Prostate gland (tissue), 2 donors: ENCODE data around the gene SEC14L6.
"Not testable (repeated sequence)": the region's sequence is repeated elsewhere in the genome, so short reads cannot be mapped to it uniquely, and the experiment has no call there.

Experiments used
- POLR2A ChIP-seq: fragments of 450-650 bp; IDR thresholded peaks from one replicate; pipeline ENCODE4 v1.6.1; 2016; ENCODE audit warnings: antibody characterized with exemption, mild to moderate bottlenecking
- POLR2AphosphoS5 ChIP-seq: sonication (generic); formaldehyde crosslinking; IDR thresholded peaks from one replicate; pipeline ENCODE4 v1.6.1; 2017; ENCODE audit warnings: antibody characterized with exemption
- TF ChIP-seq, protein P1 (sequence below), 4 experiments: fragments of 200-600 bp in 2 of 4; fragments of 450-650 bp in 2 of 4; sonication (generic) in 2 of 4; IDR thresholded peaks; 1 replicate in 3 of 4; 2 replicates in 1 of 4; pipeline ENCODE4 v1.5.1; 2016 to 2019; ENCODE audit warnings: antibody characterized with exemption in 4 of 4, mild to moderate bottlenecking in 2 of 4, moderate library complexity in 2 of 4

DNA sequence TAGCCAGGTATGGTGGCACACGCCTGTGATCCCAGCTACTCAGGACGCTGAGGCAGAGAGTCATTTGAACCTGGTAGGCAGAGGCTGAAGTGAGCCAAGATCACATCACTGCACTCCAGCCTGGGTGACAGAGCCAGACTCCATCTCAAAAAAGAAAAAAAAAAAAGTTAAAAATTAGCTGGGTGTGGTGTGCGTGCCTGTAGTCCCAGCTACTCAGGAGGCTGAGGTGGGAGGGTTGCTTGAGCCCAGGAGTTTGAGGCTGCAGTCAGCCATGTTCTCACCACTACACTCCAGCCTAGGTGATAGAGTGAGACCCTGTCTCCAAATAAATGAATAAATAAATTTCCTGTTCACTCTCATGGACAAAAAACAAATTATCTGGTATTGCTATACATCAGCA, 5.0 kb downstream of the SEC14L6 start:
- TF ChIP-seq POLR2A, POLR2AphosphoS5: not testable (repeated sequence)
- TF ChIP-seq, protein P1, sequence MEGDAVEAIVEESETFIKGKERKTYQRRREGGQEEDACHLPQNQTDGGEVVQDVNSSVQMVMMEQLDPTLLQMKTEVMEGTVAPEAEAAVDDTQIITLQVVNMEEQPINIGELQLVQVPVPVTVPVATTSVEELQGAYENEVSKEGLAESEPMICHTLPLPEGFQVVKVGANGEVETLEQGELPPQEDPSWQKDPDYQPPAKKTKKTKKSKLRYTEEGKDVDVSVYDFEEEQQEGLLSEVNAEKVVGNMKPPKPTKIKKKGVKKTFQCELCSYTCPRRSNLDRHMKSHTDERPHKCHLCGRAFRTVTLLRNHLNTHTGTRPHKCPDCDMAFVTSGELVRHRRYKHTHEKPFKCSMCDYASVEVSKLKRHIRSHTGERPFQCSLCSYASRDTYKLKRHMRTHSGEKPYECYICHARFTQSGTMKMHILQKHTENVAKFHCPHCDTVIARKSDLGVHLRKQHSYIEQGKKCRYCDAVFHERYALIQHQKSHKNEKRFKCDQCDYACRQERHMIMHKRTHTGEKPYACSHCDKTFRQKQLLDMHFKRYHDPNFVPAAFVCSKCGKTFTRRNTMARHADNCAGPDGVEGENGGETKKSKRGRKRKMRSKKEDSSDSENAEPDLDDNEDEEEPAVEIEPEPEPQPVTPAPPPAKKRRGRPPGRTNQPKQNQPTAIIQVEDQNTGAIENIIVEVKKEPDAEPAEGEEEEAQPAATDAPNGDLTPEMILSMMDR (IDR thresholded peaks at IDR 0.05), result not testable (repeated sequence)
